Measurements from ENCODE around the gene SLC4A4.

DNA sequence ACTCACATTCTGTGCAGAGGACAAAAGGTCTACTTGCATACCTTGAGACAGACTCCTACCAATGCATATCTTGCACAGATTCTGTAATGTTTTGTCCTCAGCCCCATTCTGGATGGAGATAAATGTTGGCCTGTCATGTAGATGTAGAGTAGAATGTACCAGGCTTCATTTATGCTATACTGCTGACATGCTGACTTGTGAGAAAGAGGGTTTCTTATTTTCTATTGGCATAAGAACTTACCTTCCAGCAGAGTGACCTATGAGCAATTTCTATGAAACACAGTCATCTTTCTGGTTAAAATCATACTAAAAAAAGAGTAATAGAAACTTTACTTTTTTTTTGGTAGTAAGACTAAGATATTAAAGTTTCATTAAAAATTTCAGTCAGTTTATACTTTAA, 17.2 kb downstream of the SLC4A4 start:
- TF ChIP-seq, protein P1, sequence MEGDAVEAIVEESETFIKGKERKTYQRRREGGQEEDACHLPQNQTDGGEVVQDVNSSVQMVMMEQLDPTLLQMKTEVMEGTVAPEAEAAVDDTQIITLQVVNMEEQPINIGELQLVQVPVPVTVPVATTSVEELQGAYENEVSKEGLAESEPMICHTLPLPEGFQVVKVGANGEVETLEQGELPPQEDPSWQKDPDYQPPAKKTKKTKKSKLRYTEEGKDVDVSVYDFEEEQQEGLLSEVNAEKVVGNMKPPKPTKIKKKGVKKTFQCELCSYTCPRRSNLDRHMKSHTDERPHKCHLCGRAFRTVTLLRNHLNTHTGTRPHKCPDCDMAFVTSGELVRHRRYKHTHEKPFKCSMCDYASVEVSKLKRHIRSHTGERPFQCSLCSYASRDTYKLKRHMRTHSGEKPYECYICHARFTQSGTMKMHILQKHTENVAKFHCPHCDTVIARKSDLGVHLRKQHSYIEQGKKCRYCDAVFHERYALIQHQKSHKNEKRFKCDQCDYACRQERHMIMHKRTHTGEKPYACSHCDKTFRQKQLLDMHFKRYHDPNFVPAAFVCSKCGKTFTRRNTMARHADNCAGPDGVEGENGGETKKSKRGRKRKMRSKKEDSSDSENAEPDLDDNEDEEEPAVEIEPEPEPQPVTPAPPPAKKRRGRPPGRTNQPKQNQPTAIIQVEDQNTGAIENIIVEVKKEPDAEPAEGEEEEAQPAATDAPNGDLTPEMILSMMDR (IDR thresholded peaks at IDR 0.05) = no peak
- TF ChIP-seq GATA2 (CRISPR knock-in tag; IDR thresholded peaks at IDR 0.05) = no peak
- TF ChIP-seq GABPA (IDR thresholded peaks at IDR 0.05; ENCODE audit: low read depth) = no peak
- TF ChIP-seq, protein P2, sequence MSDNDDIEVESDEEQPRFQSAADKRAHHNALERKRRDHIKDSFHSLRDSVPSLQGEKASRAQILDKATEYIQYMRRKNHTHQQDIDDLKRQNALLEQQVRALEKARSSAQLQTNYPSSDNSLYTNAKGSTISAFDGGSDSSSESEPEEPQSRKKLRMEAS (IDR thresholded peaks at IDR 0.05; ENCODE audit: low read depth) = no peak
- no peak for TF ChIP-seq TEAD4 (IDR thresholded peaks at IDR 0.05; ENCODE audit: borderline replicate concordance, insufficient read depth)
- no peak for TF ChIP-seq EZH2phosphoT487 (IDR thresholded peaks at IDR 0.05; ENCODE audit: borderline replicate concordance, low read depth)
- no peak for TF ChIP-seq TAF1 (IDR thresholded peaks at IDR 0.05; ENCODE audit: borderline replicate concordance, low read depth, low read length)
- no peak for TF ChIP-seq TCF12 (IDR thresholded peaks at IDR 0.05)
- TF ChIP-seq JUND (IDR thresholded peaks at IDR 0.05) = no peak
- TF ChIP-seq RFX5 (IDR thresholded peaks at IDR 0.05; ENCODE audit: low read length) = no peak
- TF ChIP-seq, protein P3, sequence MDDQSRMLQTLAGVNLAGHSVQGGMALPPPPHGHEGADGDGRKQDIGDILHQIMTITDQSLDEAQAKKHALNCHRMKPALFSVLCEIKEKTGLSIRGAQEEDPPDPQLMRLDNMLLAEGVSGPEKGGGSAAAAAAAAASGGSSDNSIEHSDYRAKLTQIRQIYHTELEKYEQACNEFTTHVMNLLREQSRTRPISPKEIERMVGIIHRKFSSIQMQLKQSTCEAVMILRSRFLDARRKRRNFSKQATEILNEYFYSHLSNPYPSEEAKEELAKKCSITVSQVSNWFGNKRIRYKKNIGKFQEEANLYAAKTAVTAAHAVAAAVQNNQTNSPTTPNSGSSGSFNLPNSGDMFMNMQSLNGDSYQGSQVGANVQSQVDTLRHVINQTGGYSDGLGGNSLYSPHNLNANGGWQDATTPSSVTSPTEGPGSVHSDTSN (IDR thresholded peaks at IDR 0.05) = no peak
